GF-D8 (cell line): Measurements from ENCODE around the gene ABCG8.

ENCODE experiments used
- DNase-seq: peaks from one replicate; lab custom pipeline; 2025; lab: John Stamatoyannopoulos, UW

ABCG8 gene

DNA sequence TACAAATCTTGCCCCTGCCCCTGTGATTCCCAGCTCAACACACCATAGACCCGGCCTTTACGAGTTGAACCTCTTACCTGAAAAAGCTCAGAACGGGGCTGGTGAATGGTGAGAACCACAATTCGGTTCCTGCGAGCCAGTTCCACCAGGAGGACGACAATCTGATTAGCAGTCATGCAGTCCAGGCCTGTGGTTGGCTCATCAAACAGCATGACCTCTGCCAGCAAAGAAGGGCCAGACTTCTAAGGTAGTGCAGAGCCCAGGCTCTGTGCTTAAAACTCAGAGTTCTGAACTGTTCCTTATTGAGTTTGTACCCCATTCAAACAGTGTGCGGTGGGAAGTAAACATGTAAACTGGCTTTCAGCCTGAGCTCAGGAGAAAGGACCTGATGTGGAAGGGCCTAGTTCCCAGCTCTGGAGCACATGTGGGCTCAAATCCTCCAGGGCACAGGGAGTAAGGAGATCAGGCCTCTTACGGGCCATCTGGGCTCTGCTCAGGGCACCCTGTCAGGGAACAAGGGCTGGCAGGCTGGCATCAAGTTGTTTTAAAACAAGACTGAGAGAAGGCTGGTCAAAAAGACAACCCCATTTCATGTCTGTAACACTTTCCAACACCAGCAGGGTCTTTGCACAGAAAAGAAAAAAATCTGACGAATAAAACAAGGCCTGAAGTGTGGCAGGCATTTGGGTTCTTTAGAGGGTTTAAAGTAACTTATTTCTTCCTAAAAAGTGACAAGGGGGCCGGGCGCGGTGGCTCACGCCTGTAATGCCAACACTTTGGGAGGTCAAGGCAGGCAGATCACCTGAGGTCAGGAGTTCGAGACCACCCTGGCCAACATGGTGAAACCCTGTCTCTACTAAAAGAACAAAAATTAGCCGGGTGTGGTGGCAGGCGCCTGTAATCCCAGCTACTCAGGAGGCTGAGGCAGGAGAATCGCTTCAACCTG, 12.2 kb upstream of the ABCG8 start:
- DNase-seq: no peak

DNA sequence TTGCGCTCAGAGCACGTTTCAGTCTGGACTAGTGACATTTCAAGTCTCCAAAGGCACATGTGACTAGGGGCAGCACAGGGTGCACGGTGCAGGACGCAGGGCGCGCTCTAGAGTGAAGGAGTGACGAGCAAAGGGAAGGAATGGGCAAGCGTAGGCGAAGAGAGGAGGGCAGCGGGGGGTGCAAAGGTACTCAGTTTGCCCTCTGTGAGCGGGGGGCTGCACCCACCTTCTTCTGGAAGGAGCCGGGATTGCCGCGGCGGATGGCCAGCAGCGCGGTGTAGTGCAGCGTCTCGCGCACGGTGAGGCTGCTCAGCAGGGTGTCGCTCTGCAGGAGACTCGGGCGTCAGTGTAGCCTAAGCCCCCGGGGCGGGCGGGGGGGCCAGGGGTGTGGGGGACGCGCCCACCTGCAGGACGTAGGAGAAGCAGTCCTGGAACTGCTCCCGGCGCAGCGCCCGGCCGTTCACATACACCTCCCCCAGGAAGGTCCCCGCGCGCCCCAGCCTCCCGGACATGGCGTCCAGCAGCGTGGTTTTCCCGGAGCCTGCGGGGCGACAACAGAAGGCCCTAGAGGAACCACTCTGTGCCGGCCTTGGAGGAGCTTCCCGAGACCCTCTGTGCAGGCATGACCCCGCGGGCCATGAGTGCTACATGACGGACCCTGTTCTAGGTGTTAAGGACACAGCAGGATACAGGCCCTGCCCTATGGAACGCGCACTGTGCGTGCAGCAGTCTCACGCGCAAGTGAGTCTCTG, 7.1 kb upstream of the ABCG8 start:
- DNase-seq: no peak

DNA sequence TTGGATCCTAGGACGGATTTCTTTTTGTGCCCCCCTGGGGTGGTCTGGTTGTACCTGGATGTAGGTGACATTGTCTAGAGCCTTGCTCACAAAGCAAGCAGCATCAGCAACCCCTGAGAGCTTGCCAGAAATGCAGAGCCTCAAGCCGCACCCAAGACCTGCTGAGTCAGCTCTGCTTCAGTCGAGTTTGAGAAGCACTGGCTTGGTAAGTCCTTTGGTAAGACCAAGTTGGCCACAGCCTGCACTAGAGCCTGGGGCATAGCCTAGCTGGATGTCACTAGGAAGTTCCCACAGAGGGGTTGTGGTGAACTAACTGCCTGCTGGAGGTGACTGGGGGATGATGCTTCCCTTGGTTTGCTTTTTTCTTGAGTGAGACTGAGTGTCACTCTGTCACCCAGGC, 6.3 kb upstream of the ABCG8 start:
- no peak for DNase-seq

- no peak for DNase-seq
Observed at GRCh38 chr2:43837033-43837432, 1.7 kb upstream of the ABCG8 start.

DNA sequence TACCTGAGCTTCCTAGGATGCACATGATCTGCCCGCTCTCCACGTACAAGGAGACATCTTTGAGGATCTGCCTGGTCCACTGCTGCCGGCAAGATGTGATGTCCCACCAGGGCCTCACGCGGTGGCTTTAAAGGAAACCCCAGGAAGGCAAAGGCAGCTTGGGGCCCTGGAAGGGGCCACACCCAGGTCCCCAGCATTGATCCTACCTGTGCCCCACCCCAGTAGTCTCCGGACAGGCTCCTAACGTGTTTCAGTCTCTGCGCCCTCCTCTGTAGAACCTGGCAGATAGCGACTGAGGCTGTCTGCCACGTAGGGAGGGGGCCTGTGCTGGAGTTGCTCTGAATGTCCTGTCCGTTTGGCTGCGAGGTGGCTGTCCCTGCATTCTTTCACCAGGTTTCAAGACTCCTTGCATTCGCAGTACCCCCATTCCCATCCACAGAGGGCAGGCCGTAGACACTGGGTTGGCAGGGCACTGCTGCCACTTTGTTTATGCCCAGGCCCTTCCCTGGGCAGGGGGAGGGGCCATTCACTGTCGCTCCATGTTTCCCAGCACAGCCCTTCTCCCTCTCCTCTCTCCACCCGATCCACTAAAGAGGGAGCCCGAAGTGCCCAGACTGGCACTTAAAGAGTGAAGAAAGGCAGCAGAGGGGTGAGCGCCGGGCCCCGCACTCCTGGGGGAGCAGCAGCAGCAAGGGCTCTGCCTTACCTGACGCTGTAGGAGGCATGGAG, 776 bp upstream of the ABCG8 start:
- DNase-seq: no peak

GRCh38 chr2:43839776-43840564, 1.2 kb downstream of the ABCG8 start:
- DNase-seq: no peak

DNA sequence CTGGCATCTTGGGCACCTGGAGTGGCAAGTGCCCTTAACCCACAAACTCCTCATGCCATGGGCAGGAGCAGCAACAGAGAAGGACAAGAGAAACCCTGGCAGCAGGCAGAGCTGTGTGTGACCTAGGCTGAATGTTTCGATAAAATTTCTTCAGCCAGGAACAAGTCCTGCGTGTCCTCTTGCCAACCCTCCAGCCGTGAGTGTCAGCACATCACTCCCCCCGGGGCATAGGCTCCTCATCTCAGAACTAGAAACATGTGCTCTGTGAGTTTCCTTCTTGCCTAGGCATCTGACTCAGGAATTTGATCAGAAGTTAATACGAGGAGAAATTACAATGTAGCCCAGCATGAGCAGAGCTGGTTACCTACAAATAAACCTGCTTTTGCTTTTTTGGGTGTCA, 2.2 kb downstream of the ABCG8 start:
- DNase-seq: no peak

DNA sequence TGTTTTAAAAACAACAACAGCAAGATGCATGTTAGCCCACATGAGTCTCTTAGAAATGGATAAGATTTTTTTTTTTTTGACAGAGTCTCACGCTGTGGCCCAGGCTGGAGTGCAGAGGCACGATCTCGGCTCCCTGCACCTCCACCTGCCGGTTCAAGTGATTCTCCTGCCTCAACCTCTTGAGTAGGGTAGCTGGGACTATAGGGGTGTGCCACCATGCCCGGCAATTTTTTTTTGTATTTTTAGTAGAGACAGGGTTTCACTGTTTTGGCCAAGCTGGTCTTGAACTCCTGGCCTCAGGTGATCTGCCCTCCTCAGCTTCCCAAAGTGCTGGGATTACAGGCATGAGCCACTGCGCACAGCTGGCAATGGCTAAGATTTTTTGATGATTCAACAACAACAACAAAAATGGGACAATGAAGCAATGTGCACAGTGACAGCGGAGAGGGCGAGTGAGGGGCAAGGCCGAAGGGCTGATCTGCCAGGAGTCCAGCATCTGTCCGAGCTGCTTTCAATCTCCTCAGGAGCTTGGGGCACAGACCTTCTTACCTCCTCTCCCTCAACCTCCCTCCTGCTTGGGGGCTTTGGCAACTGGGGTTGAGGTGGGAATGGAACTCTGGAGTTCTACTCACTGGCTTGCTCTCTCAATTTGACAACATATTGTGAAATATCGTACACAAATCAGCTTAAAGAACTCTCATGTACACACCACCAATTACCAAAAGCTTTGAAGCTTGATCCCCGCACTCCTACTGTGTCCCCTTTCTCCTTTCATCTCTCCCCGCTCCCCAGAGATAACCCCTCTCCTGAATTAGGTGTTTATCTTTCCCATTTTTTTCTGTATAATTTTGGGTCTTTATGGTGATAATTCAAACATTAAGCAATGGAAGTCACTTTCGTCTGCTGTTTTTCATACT, 3.4 kb downstream of the ABCG8 start:
- no peak for DNase-seq

- DNase-seq: no peak
Observed at GRCh38 chr2:43842866-43843226, 4.1 kb downstream of the ABCG8 start.

DNA sequence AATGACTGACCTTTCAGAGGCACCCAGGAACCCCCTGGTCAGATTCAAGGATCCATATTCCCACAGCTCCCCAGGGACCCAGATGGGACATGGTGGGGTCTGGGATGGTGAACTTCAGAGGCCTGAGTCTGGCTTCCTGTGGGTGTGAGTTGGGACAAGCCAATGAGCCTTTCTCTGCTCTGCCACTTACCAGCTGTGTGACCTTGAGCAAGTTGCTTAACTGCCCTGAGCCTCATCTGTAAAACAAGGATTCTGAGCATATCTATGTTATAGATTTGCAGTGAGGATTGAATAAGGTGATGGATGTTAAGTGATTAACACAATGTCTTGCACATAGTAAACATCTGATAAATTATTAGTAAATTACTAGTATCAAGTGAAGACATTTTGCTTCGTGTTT, 6.4 kb downstream of the ABCG8 start:
- DNase-seq: no peak

- DNase-seq: no peak
Observed at GRCh38 chr2:43846140-43846793, 7.5 kb downstream of the ABCG8 start.

GRCh38 chr2:43848214-43848613, 9.4 kb downstream of the ABCG8 start:
- no peak for DNase-seq

DNA sequence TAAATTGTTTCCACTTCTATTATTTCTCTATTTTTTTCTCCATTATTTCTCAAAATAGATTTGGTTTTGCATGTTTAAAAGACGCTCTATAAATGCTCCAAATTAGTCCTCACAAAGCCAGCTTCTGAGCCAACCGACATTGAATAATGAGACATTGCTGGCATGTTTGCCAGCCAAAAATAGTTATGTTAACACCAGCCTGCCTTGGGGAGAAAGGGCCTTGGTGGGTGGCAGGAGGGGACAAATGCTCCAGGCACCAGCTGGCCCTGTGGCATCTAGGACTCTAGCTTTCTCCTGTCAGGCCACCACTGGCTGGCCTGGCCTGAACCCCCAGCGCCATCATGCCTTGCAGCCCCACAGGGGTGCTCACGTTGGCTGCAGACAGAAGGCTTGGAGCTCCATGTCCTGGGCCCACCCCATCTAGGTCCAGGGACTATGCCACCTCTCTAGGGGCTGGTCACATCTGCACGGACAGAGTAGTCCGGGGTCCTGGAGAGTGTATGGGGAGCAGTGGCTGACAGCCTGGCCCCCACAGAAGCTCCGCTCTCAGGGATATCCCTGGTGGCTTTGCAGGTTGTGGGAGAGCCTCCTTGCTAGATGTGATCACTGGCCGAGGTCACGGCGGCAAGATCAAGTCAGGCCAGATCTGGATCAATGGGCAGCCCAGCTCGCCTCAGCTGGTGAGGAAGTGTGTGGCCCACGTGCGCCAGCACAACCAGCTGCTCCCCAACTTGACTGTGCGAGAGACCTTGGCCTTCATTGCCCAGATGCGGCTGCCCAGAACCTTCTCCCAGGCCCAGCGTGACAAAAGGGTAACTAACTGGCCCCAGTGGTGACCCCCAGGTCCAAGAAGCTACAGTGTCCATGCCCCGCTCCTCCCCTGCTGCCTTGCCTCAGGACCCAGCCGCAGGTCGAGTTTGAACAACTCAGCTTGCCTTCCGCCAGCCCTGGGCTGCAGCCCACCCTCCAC, 12.5 kb downstream of the ABCG8 start:
- DNase-seq: no peak

DNA sequence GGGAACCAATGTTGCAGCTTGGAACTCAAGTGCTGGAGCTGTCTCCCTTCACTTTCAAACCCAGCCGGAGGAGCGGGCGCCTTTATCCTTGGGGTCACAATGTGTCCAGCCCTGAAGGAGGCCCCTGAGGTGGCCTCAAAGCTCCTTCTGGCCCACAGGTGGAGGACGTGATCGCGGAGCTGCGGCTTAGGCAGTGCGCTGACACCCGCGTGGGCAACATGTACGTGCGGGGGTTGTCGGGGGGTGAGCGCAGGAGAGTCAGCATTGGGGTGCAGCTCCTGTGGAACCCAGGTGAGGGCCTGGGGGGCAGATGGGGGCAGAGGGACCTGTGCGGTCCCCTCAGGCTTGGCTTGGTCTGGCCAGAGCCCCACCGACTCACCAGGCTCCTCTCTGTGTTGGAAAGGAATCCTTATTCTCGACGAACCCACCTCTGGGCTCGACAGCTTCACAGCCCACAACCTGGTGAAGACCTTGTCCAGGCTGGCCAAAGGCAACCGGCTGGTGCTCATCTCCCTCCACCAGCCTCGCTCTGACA, 13.5 kb downstream of the ABCG8 start:
- DNase-seq: no peak

DNA sequence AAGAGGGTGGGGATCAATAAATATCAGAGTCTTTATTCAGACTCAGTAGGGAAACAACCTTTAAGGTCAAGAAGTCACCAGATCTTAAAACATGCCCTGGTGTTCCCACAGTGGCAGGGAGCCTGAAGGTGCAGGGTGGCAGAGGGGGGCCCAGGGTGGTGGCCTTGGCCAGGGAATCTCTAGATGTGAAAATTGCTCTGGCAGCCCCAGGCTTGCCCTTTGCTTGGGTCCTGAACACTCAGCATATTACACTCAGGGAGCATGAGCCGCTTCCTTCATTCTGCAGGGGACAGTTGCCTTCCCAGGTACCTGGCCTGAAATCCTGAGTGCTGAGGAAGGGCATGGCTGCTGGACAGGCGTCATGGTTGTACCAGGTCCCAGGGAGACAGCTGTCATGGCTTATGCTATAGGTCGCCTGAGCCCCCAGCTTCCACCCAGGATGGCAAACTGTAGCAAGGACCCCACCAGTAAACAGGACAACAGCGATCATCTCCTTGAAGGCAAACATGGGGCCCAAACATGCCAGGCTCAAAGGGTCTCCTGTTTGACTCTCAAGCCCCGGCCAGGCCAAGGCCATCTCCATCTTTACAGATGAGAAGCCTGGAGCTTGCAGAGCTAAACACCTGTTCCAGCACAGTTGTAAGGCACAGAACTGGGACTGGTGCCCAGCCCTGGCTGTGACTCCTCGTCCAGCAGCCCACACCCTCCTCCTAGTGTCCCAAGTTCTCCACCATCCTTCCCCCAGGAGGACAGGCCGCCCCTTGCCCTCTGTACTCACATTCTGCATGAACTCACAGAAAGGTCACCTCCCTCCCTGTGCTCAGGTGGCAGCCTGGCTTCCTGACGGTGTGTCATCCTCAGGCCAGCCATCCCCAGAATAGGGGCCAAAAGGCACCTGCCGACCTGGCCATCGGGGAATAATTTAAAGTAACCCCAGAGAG, 14.6 kb downstream of the ABCG8 start:
- DNase-seq: no peak

DNA sequence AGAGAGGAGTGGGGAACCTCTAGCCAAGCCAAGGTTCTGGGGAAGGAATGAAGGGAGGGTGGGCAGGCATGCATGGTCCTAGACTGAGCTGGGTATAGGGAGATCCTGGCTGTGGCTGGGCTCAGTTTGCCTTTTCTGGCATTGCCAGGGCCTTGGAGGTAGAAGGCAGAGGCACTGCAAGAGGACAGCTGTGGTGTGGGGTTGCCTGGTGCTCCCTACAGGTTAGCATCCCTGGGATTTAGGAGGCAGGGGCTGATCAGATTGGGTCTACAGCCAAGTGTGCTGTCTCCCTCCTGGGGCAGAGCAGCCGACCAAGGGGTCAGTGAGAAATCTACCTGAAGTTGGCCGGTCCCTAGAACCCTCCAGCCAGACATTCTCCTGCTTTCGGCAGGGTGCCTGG, 15.9 kb downstream of the ABCG8 start:
- no peak for DNase-seq

GRCh38 chr2:43855292-43855691, 16.5 kb downstream of the ABCG8 start:
- DNase-seq: no peak

DNA sequence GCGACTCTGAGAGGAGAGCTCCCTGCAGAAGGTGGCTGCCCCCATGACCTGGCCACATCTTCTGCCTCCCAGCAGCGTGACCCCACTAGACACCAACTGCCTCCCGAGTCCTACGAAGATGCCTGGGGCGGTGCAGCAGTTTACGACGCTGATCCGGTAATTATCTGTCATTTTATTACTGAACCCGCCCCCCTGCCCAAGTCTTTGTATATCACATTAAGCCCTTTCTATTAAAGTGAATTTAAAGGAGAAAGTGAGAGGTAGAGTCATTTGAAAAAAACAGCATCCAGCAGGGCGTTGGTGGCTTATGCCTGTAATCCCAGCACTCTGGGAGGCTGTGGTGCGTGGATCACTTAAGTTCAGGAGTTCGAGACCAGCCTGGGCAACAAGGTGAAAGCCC, 33.4 kb downstream of the ABCG8 start:
- DNase-seq: no peak
